ENCODE data around the gene DOCK11. TPM values are rescaled to one million over a fixed set of nuclear protein-coding genes. Genes with fewer than 3 reads are reported as not detected.
"Not testable (repeated sequence)": the region's sequence is repeated elsewhere in the genome, so short reads cannot be mapped to it uniquely, and the experiment has no call there.

DOCK11 gene
- total RNA-seq, 1 donor from 2014 or later: 20.6 TPM

GRCh38 chrX:118571836-118572235 is 76.2 kb downstream of the DOCK11 start:
- DNase-seq: no peak

GRCh38 chrX:118574666-118575065 is 79.1 kb downstream of the DOCK11 start:
- no peak for DNase-seq

GRCh38 chrX:118577041-118577440 is 81.4 kb downstream of the DOCK11 start:
- no peak for DNase-seq

GRCh38 chrX:118579417-118579816 is 83.8 kb downstream of the DOCK11 start:
- DNase-seq: no peak

GRCh38 chrX:118582926-118583325 is 87.3 kb downstream of the DOCK11 start:
- not testable (repeated sequence) for DNase-seq

GRCh38 chrX:118583781-118584180 is 88.2 kb downstream of the DOCK11 start:
- DNase-seq: no peak

- DNase-seq: no peak
Measured at GRCh38 chrX:118585296-118585695, 89.7 kb downstream of the DOCK11 start.

GRCh38 chrX:118586206-118586605 is 90.6 kb downstream of the DOCK11 start:
- DNase-seq: not testable (repeated sequence)

- no peak for DNase-seq
Measured at GRCh38 chrX:118588715-118589114, 93.1 kb downstream of the DOCK11 start.

GRCh38 chrX:118589227-118589626 is 93.6 kb downstream of the DOCK11 start:
- no peak for DNase-seq

GRCh38 chrX:118593407-118593806 is 97.8 kb downstream of the DOCK11 start:
- DNase-seq: no peak

- DNase-seq: no peak
Measured at GRCh38 chrX:118594697-118595420, 99.2 kb downstream of the DOCK11 start.

GRCh38 chrX:118595501-118596042 is 100.0 kb downstream of the DOCK11 start:
- DNase-seq: no peak

GRCh38 chrX:118596390-118596789 is 100.8 kb downstream of the DOCK11 start:
- no peak for DNase-seq

- no peak for DNase-seq
Measured at GRCh38 chrX:118603981-118604380, 108.4 kb downstream of the DOCK11 start.

GRCh38 chrX:118612290-118612689 is 116.7 kb downstream of the DOCK11 start:
- DNase-seq: no peak

- no peak for DNase-seq
Measured at GRCh38 chrX:118614150-118614549, 118.5 kb downstream of the DOCK11 start.

GRCh38 chrX:118615141-118615540 is 119.5 kb downstream of the DOCK11 start:
- no peak for DNase-seq

- no peak for DNase-seq
Measured at GRCh38 chrX:118621081-118621759, 125.6 kb downstream of the DOCK11 start.

GRCh38 chrX:118623062-118623461 is 127.4 kb downstream of the DOCK11 start:
- DNase-seq: no peak

- no peak for DNase-seq
Measured at GRCh38 chrX:118626346-118626745, 130.7 kb downstream of the DOCK11 start.

- DNase-seq: no peak
Measured at GRCh38 chrX:118627084-118627758, 131.6 kb downstream of the DOCK11 start.

- DNase-seq: no peak
Measured at GRCh38 chrX:118630848-118631247, 135.2 kb downstream of the DOCK11 start.
